GM12864 (cell line): ENCODE data around the gene CDK11B.

Experiments
- DNase-seq: peaks from one replicate; pipeline ENCODE4 v3.0.0-alpha.2; 2011; ENCODE audit warnings: low read depth
- H3K4me3 ChIP-seq: 2 replicates; pipeline ENCODE4 v1.5.1; 2011; ENCODE audit warnings: mild to moderate bottlenecking, low read depth, low read length, control low read depth
- CTCF ChIP-seq: IDR thresholded peaks from 2 replicates; pipeline ENCODE4 v1.5.1; 2011; ENCODE audit warnings: low read depth, mild to moderate bottlenecking, moderate library complexity, low read length, control low read depth, inconsistent platforms; ENCODE audit errors: missing control alignments

Gene CDK11B

DNA sequence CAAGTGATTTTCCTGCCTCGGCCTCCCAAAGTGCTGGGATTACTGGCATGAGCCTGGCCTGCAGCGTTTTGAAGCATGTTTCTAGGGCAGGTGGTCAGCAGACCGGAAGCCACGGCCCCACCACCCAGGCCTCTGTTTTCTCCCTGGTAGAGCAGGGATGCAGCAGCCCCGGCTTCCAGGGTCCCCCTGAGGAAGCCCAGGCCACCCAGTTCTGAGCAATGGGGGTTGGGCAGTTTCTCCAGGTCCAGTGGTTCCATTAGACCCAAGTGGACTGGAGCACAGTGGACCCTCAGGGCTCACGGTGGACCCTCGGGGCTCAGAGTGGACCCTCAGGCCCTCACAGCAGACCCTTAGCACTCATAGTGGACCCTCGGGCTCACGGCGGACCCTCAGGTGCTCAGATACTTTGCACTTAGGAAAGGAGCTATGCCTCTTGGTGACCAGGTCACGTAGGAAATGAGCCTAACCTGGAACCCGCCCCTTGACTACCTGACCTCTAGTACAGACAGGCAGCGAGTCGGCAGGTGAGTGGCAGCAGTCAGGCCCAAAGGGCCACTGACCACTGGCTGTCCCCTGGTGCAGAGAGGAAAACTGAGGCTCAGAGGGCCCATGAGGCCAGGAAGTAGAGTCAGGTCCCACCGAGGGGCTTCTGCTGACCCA lies 54.3 kb downstream of the CDK11B start:
- TF ChIP-seq CTCF: no peak
- no peak for DNase-seq
- no peak overlapping the region for H3K4me3 ChIP-seq

DNA sequence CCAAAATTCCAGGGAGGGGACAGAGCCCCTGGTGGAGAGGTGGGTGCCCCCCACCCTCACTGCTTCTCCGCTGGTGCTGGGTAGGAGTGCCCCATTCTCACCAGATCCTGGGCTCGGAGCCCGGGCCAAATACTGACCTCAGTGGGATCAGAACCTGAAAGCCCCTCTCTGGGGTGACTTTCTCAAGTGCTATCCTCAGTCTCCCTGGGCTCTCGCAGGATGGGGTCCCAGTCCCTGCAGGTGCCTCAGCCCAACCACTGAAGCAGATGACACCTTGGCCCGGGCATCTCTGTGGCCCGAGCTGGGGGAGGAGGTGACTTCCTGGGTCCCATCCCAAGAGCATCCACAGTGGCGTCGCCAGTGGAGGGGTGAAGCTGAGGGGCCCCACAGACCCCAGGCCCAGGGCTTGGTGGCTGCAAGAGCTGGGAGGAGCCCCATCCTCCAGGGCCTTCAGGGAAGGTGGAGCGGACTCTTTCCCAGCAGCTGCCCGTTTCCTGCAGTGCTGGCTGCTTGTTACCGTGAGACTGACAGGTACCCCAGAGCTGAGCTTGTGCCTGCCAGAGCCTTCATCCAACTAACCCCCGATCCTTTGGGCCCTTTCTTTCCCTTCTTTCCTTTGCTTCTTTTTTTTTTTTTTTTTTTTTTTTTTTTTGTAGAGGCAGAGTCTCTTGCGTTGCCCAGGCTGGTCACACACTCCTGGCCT lies 55.0 kb downstream of the CDK11B start:
- no peak overlapping the region for H3K4me3 ChIP-seq
- no peak for TF ChIP-seq CTCF
- DNase-seq: no peak

DNA sequence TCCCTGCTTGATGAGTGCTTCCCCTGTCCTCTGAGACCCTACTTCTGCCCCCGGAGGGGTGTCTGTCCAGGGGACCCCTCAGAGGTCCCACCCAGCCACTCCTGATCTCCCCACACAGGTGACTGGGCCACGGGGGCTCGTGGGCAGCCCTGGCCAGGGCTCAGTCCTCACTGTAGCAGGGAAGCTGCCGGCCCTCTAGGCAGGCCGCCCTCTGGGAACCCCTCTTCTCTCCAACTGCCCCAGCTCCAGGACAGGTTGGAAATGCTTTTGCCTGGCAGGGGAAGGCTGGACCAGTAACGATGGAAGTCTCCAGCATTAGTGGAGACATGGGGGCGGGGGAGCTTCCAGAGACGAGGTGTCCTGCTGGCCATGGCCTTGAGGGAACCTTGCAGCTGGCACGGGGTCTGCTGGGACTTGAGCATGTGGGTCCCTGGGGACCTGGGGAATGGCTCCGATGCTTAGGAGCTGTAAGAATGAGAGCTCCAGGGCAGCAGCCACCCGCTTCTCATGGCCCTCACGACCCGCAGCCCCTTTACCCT lies 55.8 kb downstream of the CDK11B start:
- no peak for DNase-seq
- TF ChIP-seq CTCF: no peak
- H3K4me3 ChIP-seq: no peak overlapping the region

- TF ChIP-seq CTCF: no peak
- DNase-seq: peak; percentile 41
- H3K4me3 ChIP-seq: no peak overlapping the region
Measured at GRCh38 chr1:1602304-1602967, 56.4 kb downstream of the CDK11B start.

DNA sequence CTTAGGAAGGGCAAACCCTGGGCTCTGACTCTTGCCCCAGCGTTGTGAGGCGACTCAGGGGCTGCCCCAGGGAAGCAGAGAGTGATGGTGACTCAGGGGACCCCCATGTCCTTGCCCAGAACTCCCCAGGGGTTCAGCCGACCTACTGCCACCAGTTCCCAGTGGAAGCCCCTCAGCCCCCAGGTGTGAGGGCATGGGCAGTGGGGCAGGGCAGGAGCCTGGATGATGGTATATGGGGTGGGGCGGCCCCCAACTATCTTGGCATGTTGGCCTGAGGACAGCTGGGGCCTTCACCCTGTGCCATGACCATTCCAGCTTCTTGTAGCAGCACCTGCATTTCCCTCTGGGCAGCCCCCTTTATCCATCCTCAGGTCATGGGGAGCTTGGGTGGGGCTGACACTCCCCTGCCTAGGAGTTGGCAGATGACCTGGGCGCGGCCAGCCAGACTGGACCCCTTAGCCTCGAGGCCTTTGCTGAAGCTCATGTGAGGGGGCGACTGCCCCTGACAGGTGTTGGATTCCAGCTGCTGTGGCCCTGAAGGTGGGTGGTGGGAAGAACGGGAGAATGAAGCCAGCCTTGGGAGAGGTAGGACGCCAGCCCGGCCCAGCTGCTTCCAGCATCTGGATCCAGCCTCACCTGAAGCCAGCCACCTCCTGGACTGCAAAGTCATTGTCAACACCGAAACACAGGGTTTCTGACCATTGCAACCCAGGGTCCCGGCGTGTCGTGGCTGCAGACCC lies 57.1 kb downstream of the CDK11B start:
- no peak for DNase-seq
- TF ChIP-seq CTCF: no peak
- H3K4me3 ChIP-seq: no peak overlapping the region

DNA sequence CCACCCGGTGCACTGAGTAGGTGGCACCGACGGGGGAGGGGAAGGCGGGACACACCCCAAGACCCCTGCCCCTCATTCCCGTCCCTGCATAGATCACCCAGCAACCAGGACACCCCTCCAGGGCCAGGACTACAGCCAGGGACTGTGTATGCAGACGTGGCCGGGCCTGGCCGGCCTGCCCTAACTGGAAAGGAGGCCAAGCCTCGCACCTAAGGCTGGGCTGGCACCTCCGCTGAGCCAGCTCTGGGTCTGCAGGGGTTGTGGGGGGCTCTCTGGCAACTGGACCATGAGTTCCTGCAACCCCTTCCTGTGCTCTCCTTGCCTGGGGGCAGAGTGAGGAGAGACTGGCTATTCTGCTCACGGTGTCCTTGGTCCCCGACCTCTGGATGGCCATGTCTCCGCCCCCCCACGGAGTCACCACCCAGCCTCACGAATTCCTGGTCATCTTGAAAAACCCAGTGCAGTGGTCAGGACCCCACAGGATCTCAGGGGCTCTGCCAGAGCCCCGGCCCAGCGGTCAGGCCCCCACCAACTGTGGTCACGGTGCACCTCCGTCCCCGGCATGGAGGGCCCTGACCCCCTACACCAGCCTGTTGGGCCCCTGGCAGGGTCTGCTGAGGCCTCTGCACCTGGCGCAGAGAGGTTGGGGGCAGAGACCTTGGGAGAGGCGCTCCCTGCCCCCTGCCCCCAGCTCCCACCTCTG lies 57.8 kb downstream of the CDK11B start:
- no peak for TF ChIP-seq CTCF
- no peak for DNase-seq
- H3K4me3 ChIP-seq: no peak overlapping the region
